ENCODE measurements around the gene ATP8A2. TPM values are rescaled to one million over a fixed set of nuclear protein-coding genes. Genes with fewer than 3 reads are reported as not detected.

The ATP8A2 gene
- total and polyA plus RNA-seq, 4 donors, result 0.31 to 2.7 (median 1.1) TPM

GRCh38 chr13:25762281-25762680, 390.5 kb downstream of the ATP8A2 start:
- Histone ChIP-seq H3K27ac (ENCODE audit: low read depth in 1 of 2, low read length in 1 of 2) (no peak overlapping the region), H3K4me1 (ENCODE audit: control insufficient read depth in 5 of 5, insufficient read depth in 5 of 5, low read length in 5 of 5) (peaks cover 0 to 25% (median 0%) of the 10 kb centered on the region in 5 donors), H3K9me3 (ENCODE audit: control insufficient read depth in 4 of 4, insufficient read depth in 3 of 4, low read length in 3 of 4) (no peaks in the 10 kb centered on the region), H3K9ac (ENCODE audit: insufficient read depth in 1 of 2, low read length in 2 of 2) (no peak overlapping the region), H3K36me3 (ENCODE audit: control insufficient read depth in 4 of 4, insufficient read depth in 4 of 4, low read length in 4 of 4) (no peaks in the 10 kb centered on the region), H3K27me3 (ENCODE audit: control insufficient read depth in 3 of 3, insufficient read depth in 3 of 3, low read length in 2 of 3) (no peaks in the 10 kb centered on the region), H3K4me3 (no peak overlapping the region)
- WGBS, 2 donors, result 51 to 68% methylated on average over 2 of the region's 2 CpGs
- ATAC-seq (ENCODE audit: insufficient read depth, low FRiP score) (no peak), DNase-seq (no peak)
- TF ChIP-seq CTCF (IDR thresholded peaks at IDR 0.05; ENCODE audit: control extremely low read depth, extremely low read depth), result no peak

GRCh38 chr13:25762795-25763377, 391.1 kb downstream of the ATP8A2 start:
- peaks cover 0 to 25% (median 0%) of the 10 kb centered on the region in 5 donors for H3K4me1 ChIP-seq (ENCODE audit: control insufficient read depth in 5 of 5, insufficient read depth in 5 of 5, low read length in 5 of 5)
- WGBS, 2 donors, result 58 to 62% methylated on average over 8 of the region's 8 CpGs
- no peak for TF ChIP-seq CTCF (IDR thresholded peaks at IDR 0.05; ENCODE audit: control extremely low read depth, extremely low read depth)

GRCh38 chr13:25764378-25764777, 392.6 kb downstream of the ATP8A2 start:
- H3K27ac ChIP-seq (ENCODE audit: low read depth in 1 of 2, low read length in 1 of 2), result no peak overlapping the region
- H3K4me1 ChIP-seq (ENCODE audit: control insufficient read depth in 5 of 5, insufficient read depth in 5 of 5, low read length in 5 of 5), result peaks cover 0 to 39% (median 6%) of the 10 kb centered on the region in 5 donors
- no peak for TF ChIP-seq CTCF (IDR thresholded peaks at IDR 0.05; ENCODE audit: control extremely low read depth, extremely low read depth)
- no peaks in the 10 kb centered on the region for H3K27me3 ChIP-seq (ENCODE audit: control insufficient read depth in 3 of 3, insufficient read depth in 3 of 3, low read length in 2 of 3)
- no peaks in the 10 kb centered on the region for H3K9me3 ChIP-seq (ENCODE audit: control insufficient read depth in 4 of 4, insufficient read depth in 3 of 4, low read length in 3 of 4)
- H3K4me3 ChIP-seq, result no peak overlapping the region
- no peak for ATAC-seq (ENCODE audit: insufficient read depth, low FRiP score)
- DNase-seq, result no peak
- 87 to 89% methylated on average over 4 of the region's 4 CpGs for WGBS, 2 donors
- no peaks in the 10 kb centered on the region for H3K36me3 ChIP-seq (ENCODE audit: control insufficient read depth in 4 of 4, insufficient read depth in 4 of 4, low read length in 4 of 4)
- no peak overlapping the region for H3K9ac ChIP-seq (ENCODE audit: insufficient read depth in 1 of 2, low read length in 2 of 2)

More at GRCh38 chr13:25762795-25763377, 391.1 kb downstream of the ATP8A2 start:
- H3K4me3 ChIP-seq, result no peak overlapping the region
- no peaks in the 10 kb centered on the region for H3K36me3 ChIP-seq (ENCODE audit: control insufficient read depth in 4 of 4, insufficient read depth in 4 of 4, low read length in 4 of 4)
- H3K27me3 ChIP-seq (ENCODE audit: control insufficient read depth in 3 of 3, insufficient read depth in 3 of 3, low read length in 2 of 3), result no peaks in the 10 kb centered on the region
- H3K27ac ChIP-seq (ENCODE audit: low read depth in 1 of 2, low read length in 1 of 2), result no peak overlapping the region
- no peak for ATAC-seq (ENCODE audit: insufficient read depth, low FRiP score)
- DNase-seq, result no peak
- H3K9ac ChIP-seq (ENCODE audit: insufficient read depth in 1 of 2, low read length in 2 of 2), result no peak overlapping the region
- H3K9me3 ChIP-seq (ENCODE audit: control insufficient read depth in 4 of 4, insufficient read depth in 3 of 4, low read length in 3 of 4), result no peaks in the 10 kb centered on the region

- DNase-seq (peak in 2 of 3 donors; percentile 55 to 57), ATAC-seq (ENCODE audit: insufficient read depth, low FRiP score) (no peak)
- TF ChIP-seq CTCF (IDR thresholded peaks at IDR 0.05; ENCODE audit: control extremely low read depth, extremely low read depth), result no peak
- 93 to 97% methylated on average over 2 of the region's 2 CpGs for WGBS, 2 donors
- Histone ChIP-seq H3K36me3 (ENCODE audit: control insufficient read depth in 4 of 4, insufficient read depth in 4 of 4, low read length in 4 of 4) (no peaks in the 10 kb centered on the region), H3K4me3 (no peak overlapping the region), H3K4me1 (ENCODE audit: control insufficient read depth in 5 of 5, insufficient read depth in 5 of 5, low read length in 5 of 5) (peaks cover 0 to 48% (median 8%) of the 10 kb centered on the region in 5 donors), H3K27me3 (ENCODE audit: control insufficient read depth in 3 of 3, insufficient read depth in 3 of 3, low read length in 2 of 3) (no peaks in the 10 kb centered on the region), H3K9ac (ENCODE audit: insufficient read depth in 1 of 2, low read length in 2 of 2) (no peak overlapping the region), H3K9me3 (ENCODE audit: control insufficient read depth in 4 of 4, insufficient read depth in 3 of 4, low read length in 3 of 4) (no peaks in the 10 kb centered on the region), H3K27ac (ENCODE audit: low read depth in 1 of 2, low read length in 1 of 2) (no peak overlapping the region)
Observed at GRCh38 chr13:25765266-25765665, 393.5 kb downstream of the ATP8A2 start.
